Posterior cingulate gyrus (tissue), 11 donors: ENCODE data around the gene PLD1.

ENCODE experiments used
- DNase-seq, 10 donors: peaks; one replicate each; pipeline versions ENCODE4 v3.0.0 to v3.0.0-alpha.2; 2020 to 2021; ENCODE audit warnings: mixed read lengths in 3 of 10
- intact Hi-C: fragments of 100-400 bp; cut with DNase I; formaldehyde crosslinking; loops from one replicate; pipeline ENCODE4 v1.15.1; 2023

Gene PLD1

GRCh38 chr3:171840811-171841619, 30.7 kb upstream of the PLD1 start:
- intact Hi-C loops: loop anchor here (10.0 kb wide), 1 partner anchor 194 kb away; the partner anchor contains the start of gene FNDC3B
- no peak for DNase-seq

GRCh38 chr3:171840445-171840810, 30.1 kb upstream of the PLD1 start:
- intact Hi-C loops: loop anchor here (10.0 kb wide), 1 partner anchor 194 kb away; the partner anchor contains the start of gene FNDC3B
- no peak for DNase-seq

GRCh38 chr3:171839270-171839669, 29.0 kb upstream of the PLD1 start:
- no peak for DNase-seq
- intact Hi-C loops: loop anchor here (5.0 to 10.0 kb wide), 2 partner anchors 652 to 884 kb away; no protein-coding TSS in a partner anchor

DNA sequence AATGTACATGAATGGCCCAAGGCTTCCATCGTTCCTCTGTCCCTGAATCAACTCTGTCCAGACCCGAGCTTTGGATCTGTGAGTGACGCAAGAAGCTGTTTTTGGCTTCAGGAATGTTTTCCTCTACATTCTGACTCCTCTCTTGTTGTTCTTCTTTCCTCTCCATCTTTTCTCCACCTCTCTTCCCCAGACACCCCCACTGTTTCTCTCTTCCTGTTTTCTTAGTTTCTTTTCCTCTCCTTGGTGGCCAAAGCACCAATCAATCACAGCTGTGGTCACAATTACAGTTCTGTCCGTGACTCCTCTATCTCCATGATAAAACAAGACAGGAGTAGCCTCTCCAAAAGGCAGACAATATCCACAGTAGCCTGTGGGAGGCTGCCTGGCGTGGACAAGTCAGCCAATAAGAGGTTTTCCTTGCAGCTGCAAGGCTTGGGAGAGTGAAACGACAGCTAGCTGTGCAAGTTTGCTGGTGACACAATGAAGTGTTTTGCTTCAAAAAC, 28.0 kb upstream of the PLD1 start:
- DNase-seq: peak in 9 of 10 donors; percentile 17 to 90 (median 45)
- intact Hi-C loops: loop anchor here (5.0 to 10.0 kb wide), 2 partner anchors 651 to 883 kb away; no protein-coding TSS in a partner anchor

DNA sequence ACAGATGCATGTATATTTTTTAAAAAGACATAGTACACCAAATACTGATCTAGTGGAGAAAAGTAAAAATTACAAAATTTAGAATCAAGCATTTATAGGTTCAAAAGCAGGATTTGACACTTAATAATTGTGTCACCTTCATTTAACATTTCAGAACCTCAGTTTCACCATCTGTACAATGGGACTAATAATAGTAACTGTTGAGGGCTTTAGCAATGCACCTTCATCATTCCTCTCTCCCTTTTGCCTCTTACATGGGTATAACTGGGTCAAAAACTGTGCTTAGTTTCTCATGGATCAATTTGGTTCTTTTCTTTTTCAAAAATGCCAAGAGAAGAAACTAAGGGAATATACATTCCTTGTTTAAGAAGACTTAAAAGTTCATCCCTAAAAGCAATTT, 27.4 kb upstream of the PLD1 start:
- DNase-seq: no peak
- intact Hi-C loops: loop anchor here (5.0 to 10.0 kb wide), 2 partner anchors 650 to 883 kb away; no protein-coding TSS in a partner anchor

- intact Hi-C loops: loop anchor here (5.0 to 10.0 kb wide), 2 partner anchors 650 to 882 kb away; no protein-coding TSS in a partner anchor
- DNase-seq: no peak
Measured at GRCh38 chr3:171836855-171837254, 26.6 kb upstream of the PLD1 start.

- intact Hi-C loops: loop anchor here (5.0 to 10.0 kb wide), 2 partner anchors 648 to 881 kb away; no protein-coding TSS in a partner anchor
- DNase-seq: no peak
Measured at GRCh38 chr3:171835613-171836012, 25.3 kb upstream of the PLD1 start.

DNA sequence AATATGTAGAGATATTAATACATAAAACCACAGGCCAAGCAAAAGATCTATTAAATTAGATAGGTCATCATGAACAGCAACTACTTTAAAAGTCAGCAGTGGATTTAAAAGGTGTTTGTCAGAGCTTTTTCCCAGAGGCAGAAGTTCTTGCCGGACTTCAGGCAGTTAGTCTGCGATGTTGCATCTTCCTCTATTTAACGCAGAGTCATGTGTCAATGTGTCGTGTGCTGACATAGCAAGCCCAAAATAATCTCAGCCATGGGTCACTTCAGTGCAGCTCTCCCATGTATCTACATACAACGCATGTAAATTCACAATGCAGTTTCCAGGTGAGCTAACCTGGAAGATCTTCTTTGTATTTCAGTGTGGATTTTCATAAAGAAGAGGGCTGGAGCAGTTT, 24.8 kb upstream of the PLD1 start:
- intact Hi-C loops: loop anchor here (5.0 to 10.0 kb wide), 2 partner anchors 648 to 880 kb away; no protein-coding TSS in a partner anchor

DNA sequence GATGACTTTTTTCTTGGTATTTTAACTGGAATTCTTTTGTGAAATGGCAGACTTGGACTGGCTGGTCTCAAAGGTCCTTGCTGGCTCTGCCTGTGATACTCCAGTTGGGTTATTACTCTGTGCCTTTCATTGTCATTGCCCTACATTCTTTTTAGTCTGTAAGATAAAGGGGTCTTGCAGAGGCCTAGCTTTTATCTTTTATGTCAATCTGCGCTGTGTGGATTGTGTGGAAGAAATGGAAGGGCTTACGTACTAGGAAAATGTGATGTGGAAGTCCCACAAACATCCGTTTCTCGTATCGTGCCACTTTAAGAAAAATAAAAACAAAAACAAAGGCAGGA, 24.1 kb upstream of the PLD1 start:
- no peak for DNase-seq
- intact Hi-C loops: loop anchor here (5.0 to 10.0 kb wide), 4 partner anchors 57 to 880 kb away; no protein-coding TSS in a partner anchor

More for the DNA sequence above, 24.8 kb upstream of the PLD1 start:
- DNase-seq: no peak

- no peak for DNase-seq
- intact Hi-C loops: loop anchor here (5.0 to 10.0 kb wide), 4 partner anchors 57 to 879 kb away; no protein-coding TSS in a partner anchor
Measured at GRCh38 chr3:171833789-171834460, 23.6 kb upstream of the PLD1 start.

- intact Hi-C loops: loop anchor here (5.0 to 10.0 kb wide), 4 partner anchors 56 to 878 kb away; no protein-coding TSS in a partner anchor
- DNase-seq: no peak
Measured at GRCh38 chr3:171832989-171833388, 22.7 kb upstream of the PLD1 start.

- intact Hi-C loops: loop anchor here (5.0 to 10.0 kb wide), 4 partner anchors 55 to 877 kb away; no protein-coding TSS in a partner anchor
- no peak for DNase-seq
Measured at GRCh38 chr3:171831936-171832335, 21.7 kb upstream of the PLD1 start.

- intact Hi-C loops: loop anchor here (5.0 to 10.0 kb wide), 4 partner anchors 53 to 876 kb away; no protein-coding TSS in a partner anchor
- no peak for DNase-seq
Measured at GRCh38 chr3:171830518-171830875, 20.2 kb upstream of the PLD1 start.

- peak; percentile 25 to 95 (median 56) for DNase-seq
- intact Hi-C loops: loop anchor here (5.0 to 10.0 kb wide), 4 partner anchors 53 to 875 kb away; no protein-coding TSS in a partner anchor
Measured at GRCh38 chr3:171829841-171830517, 19.7 kb upstream of the PLD1 start.

DNA sequence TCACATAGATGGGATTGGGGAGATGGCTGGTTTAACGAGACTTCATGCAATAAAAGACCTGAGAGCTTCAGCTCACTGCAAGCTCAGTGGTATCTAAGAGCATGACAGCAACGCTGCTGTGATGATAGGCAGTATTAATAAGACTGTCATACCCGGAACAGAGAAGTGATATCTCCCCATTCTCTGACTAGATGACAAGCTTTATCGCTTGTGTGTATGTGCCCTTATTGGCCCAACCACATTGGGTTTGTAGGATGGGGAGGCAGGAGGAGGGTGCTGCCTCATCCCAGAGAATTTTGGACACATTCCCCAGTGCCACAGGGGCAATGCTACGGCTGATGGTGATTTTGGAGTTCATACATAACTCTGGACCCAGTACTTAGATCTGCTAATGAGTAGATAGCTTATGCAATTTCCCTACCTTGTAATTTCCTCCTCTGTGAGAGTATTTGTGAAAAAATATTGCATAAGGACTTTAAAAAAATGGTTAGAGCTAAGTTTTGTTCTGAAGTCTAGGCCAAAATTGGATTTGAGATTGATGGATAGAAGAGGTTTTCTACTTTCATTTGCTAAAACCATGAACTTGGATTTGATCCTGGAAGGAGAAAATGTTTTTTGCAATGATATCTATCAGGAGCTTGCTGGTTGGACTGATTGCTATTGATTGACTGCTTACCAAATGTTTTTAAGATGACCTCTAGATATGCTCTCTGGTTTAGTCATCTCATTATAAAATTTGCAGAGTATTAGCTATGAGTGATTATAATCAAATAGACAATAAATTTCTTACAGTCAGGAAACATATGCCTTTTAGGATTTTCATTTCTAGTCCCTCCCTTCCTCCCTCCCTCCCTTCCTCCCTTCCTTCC, 18.9 kb upstream of the PLD1 start:
- intact Hi-C loops: no loop called here
- DNase-seq: no peak

DNA sequence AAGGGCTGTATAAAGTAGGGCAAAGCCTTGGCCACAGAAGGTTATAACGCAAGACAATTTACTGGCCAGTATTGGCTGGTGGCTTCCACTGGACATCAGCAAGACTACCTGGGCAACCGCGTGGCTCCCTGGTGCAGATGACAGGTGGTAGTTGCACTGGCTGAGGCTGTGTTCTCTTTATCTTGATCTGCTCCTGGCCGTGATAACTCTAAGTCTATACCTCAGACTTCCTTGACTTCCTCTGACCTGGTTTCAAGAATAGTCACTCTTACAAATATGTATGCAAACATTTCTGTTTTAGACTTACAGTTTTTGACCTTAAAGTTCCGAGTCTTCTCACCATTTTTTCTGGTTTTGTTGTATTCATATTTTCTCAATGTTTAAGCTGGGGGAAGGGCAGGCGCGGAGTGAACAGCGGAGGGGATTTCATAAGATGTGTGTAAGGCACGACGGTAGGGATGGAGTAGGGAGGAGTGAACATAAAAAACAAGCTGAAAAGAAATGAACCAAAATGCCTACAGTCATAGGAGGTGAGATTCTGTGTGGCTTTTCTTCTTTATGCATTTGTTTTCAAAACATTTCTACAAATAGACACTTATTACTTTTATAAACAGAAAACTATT, 17.7 kb upstream of the PLD1 start:
- intact Hi-C loops: no loop called here
- no peak for DNase-seq

DNA sequence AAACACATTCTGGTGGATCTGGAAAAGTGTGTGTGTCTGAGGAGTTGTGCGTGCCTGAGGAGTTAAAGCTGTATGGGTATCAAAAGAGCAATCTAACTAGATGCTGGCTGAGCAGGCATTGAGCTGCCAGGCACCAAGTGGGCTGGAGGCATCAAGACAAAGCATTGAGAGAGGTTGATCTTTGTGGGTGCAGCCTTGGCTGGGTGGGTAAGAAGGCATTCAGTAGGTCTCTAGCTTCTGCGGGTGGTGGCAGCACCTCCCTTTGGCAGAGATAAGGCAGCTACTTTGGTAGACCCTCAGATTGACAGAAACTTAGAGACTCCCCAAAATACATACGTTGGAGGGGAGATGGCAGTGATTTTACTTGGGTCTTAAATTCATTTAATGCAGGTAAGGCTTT, 17.1 kb upstream of the PLD1 start:
- intact Hi-C loops: no loop called here
- peak in 1 of 10 donors; percentile 34 for DNase-seq

DNA sequence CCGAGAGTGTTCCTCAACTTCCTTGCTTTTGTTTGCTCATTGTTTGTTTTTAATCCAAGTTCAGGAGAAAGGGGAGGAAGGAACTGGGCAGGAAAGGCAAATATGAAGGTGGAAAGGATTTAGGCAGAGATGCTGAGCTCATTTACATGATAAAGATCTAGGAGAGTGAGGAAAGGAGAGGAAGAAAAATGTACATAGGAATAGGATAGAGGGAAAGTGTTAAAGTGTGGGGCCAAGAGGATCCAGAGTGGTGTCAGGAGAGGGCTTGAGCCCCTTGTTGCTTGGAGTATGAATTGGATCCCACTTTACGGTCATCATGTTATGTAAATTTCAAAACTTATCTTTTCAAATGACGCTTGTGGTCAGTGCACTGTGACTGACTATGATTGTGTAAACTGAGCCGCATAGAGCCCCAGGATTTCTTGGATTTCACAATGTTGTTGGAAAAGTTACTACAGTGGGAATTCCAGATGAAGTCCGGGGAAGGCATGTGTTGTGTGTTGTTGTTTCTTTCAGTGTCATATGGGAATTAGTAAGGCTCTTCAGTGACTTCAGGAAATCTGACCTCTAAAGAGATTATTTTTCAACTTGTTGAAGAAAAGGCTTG, 15.0 kb upstream of the PLD1 start:
- DNase-seq: no peak
- intact Hi-C loops: no loop called here
